ENCODE results near the gene SULF2. TPM values are rescaled to one million over a fixed set of nuclear protein-coding genes. Genes with fewer than 3 reads are reported as not detected.

Gene SULF2
- total and polyA plus RNA-seq, 2 donors: 9.3 to 94.0 TPM

- Histone ChIP-seq H3K4me3 (ENCODE audit: low read length in 2 of 2) (no peak overlapping the region), H3K9me3 (ENCODE audit: control insufficient read depth in 2 of 2, insufficient read depth in 1 of 2, low read length in 1 of 2) (no peaks in the 10 kb centered on the region), H3K36me3 (ENCODE audit: control insufficient read depth in 2 of 2, insufficient read depth in 2 of 2, low read length in 1 of 2) (no peaks in the 10 kb centered on the region), H3K27me3 (ENCODE audit: control insufficient read depth in 2 of 2, insufficient read depth in 1 of 2, low read length in 1 of 2) (no peaks in the 10 kb centered on the region), H3K4me1 (ENCODE audit: control insufficient read depth in 2 of 2, insufficient read depth in 2 of 2, low read length in 2 of 2) (no peaks in the 10 kb centered on the region), H3K27ac (ENCODE audit: low read depth in 1 of 2, low read length in 1 of 2) (no peak overlapping the region)
- 89% methylated on average over 14 of the region's 14 CpGs for WGBS
- DNase-seq (ENCODE audit: low read depth in 6 of 9, low spot score in 9 of 9): no peak
Observed at GRCh38 chr20:47674686-47675085, 110.6 kb downstream of the SULF2 start.

- Histone ChIP-seq H3K27me3 (ENCODE audit: control insufficient read depth in 2 of 2, insufficient read depth in 1 of 2, low read length in 1 of 2) (no peaks in the 10 kb centered on the region), H3K4me1 (ENCODE audit: control insufficient read depth in 2 of 2, insufficient read depth in 2 of 2, low read length in 2 of 2) (no peaks in the 10 kb centered on the region), H3K27ac (ENCODE audit: low read depth in 1 of 2, low read length in 1 of 2) (no peak overlapping the region), H3K4me3 (ENCODE audit: low read length in 2 of 2) (no peak overlapping the region), H3K9me3 (ENCODE audit: control insufficient read depth in 2 of 2, insufficient read depth in 1 of 2, low read length in 1 of 2) (no peaks in the 10 kb centered on the region), H3K36me3 (ENCODE audit: control insufficient read depth in 2 of 2, insufficient read depth in 2 of 2, low read length in 1 of 2) (no peaks in the 10 kb centered on the region)
- DNase-seq (ENCODE audit: low read depth in 6 of 9, low spot score in 9 of 9): no peak
- WGBS: 97% methylated on average over 15 of the region's 15 CpGs
Observed at GRCh38 chr20:47674145-47674544, 111.1 kb downstream of the SULF2 start.

DNA sequence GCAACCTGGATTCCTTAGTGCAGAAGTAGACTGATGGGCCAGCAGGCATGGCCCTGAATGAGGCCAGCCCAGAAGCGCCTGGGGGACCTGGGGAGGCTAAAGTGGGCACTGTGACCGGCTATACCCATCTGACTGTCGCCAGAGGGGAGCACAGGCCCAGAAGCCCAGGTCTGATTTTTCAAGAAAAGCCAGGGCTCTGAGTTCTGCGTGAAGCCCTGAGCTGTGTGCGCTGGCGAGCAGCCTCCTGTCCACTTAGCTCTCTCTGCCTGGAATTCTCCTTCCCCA lies 111.7 kb downstream of the SULF2 start:
- no peak for DNase-seq (ENCODE audit: low read depth in 6 of 9, low spot score in 9 of 9)
- H3K4me3 ChIP-seq (ENCODE audit: low read length in 2 of 2): no peak overlapping the region
- 98% methylated on average over 6 of the region's 6 CpGs for WGBS

DNA sequence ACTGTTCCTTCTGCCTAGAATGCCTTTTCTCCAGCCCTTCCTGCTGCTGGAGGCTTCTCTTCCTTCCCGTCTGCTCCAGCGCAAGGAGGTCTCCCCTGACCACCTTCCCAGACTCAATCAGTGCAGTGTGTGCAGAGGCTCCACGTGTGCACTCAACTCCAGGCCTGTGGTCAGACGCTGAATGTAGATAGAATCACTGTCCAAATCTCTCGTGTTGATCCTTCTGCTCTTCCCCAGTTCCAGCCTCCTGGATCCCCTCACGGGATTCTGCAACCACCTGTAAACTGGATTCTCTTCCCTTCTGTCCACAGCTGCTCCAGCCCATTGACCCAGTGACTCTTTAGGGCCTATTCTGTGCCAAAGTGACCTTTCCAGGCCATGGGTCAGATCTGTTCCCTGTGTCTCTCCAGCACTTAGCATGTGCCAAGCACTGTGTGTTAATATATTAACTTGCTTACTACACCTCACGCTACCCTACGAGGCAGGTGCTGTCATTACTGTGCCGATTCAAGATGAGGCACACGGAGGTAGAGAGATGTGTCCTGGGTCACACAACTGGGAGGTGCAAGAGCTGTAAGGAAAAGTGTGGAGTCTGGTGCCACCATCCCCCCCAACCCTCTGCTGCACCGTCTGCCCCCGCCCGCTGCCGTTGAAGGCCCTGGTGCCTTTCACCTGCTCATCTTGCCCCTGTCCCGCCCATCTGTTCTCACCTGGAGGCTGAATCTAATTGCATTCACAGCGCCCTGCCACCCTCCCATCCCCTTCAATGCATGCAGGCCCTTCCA lies 112.2 kb downstream of the SULF2 start:
- Histone ChIP-seq H3K27ac (ENCODE audit: low read depth in 1 of 2, low read length in 1 of 2) (no peak overlapping the region), H3K4me1 (ENCODE audit: control insufficient read depth in 2 of 2, insufficient read depth in 2 of 2, low read length in 2 of 2) (no peaks in the 10 kb centered on the region), H3K9me3 (ENCODE audit: control insufficient read depth in 2 of 2, insufficient read depth in 1 of 2, low read length in 1 of 2) (no peaks in the 10 kb centered on the region), H3K4me3 (ENCODE audit: low read length in 2 of 2) (no peak overlapping the region), H3K27me3 (ENCODE audit: control insufficient read depth in 2 of 2, insufficient read depth in 1 of 2, low read length in 1 of 2) (no peaks in the 10 kb centered on the region), H3K36me3 (ENCODE audit: control insufficient read depth in 2 of 2, insufficient read depth in 2 of 2, low read length in 1 of 2) (no peaks in the 10 kb centered on the region)
- WGBS: 96% methylated on average over 16 of the region's 16 CpGs
- DNase-seq (ENCODE audit: low read depth in 6 of 9, low spot score in 9 of 9): no peak

More for the DNA sequence above, 111.7 kb downstream of the SULF2 start:
- no peaks in the 10 kb centered on the region for H3K27me3 ChIP-seq (ENCODE audit: control insufficient read depth in 2 of 2, insufficient read depth in 1 of 2, low read length in 1 of 2)
- no peaks in the 10 kb centered on the region for H3K4me1 ChIP-seq (ENCODE audit: control insufficient read depth in 2 of 2, insufficient read depth in 2 of 2, low read length in 2 of 2)
- no peaks in the 10 kb centered on the region for H3K9me3 ChIP-seq (ENCODE audit: control insufficient read depth in 2 of 2, insufficient read depth in 1 of 2, low read length in 1 of 2)
- H3K27ac ChIP-seq (ENCODE audit: low read depth in 1 of 2, low read length in 1 of 2): no peak overlapping the region
- H3K36me3 ChIP-seq (ENCODE audit: control insufficient read depth in 2 of 2, insufficient read depth in 2 of 2, low read length in 1 of 2): no peaks in the 10 kb centered on the region

DNA sequence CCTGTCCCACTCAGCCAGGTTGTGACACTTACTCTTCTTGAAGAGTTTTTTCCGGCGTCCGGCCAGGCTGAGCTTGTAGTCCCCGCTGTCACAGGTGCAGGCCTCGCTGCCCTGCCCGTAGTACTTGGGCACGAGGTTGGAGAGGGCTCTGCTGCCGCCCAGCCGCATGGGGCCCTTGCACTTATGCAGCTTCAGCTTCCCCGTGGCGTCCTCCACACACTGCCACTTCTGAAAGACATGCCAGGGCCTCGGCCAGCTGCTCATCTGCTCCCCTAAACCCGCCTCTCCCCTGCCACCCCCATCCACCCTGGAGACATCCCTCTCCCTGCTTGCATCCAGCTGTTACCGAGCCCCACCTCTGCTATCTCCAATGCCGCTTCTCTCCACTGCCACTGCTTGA lies 113.1 kb downstream of the SULF2 start:
- no peaks in the 10 kb centered on the region for H3K36me3 ChIP-seq (ENCODE audit: control insufficient read depth in 2 of 2, insufficient read depth in 2 of 2, low read length in 1 of 2)
- H3K4me1 ChIP-seq (ENCODE audit: control insufficient read depth in 2 of 2, insufficient read depth in 2 of 2, low read length in 2 of 2): no peaks in the 10 kb centered on the region
- H3K9me3 ChIP-seq (ENCODE audit: control insufficient read depth in 2 of 2, insufficient read depth in 1 of 2, low read length in 1 of 2): no peaks in the 10 kb centered on the region
- WGBS: 96% methylated on average over 15 of the region's 15 CpGs
- no peak overlapping the region for H3K4me3 ChIP-seq (ENCODE audit: low read length in 2 of 2)
- no peak overlapping the region for H3K27ac ChIP-seq (ENCODE audit: low read depth in 1 of 2, low read length in 1 of 2)
- DNase-seq (ENCODE audit: low read depth in 6 of 9, low spot score in 9 of 9): no peak
- H3K27me3 ChIP-seq (ENCODE audit: control insufficient read depth in 2 of 2, insufficient read depth in 1 of 2, low read length in 1 of 2): no peaks in the 10 kb centered on the region

DNA sequence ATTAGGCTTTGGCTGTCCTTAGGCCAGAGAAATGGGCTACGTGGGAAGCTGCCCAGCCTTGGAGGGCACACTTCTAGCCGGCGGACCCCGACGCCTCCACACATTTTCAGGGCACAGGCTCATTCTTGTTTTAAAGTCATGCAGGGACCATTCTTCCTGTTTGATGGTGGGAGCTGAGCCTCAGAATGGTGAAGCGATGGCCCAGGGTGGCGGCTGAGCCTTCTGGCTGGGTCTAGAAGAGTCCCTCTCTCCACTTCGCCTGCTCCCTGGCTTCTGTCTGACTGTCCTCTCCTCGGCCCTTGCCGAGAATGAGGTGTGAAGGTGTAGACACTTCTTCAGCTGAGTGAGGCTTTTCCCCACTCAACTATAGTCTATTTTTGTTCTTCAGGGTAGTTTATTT lies 114.4 kb downstream of the SULF2 start:
- Histone ChIP-seq H3K27me3 (ENCODE audit: control insufficient read depth in 2 of 2, insufficient read depth in 1 of 2, low read length in 1 of 2) (no peaks in the 10 kb centered on the region), H3K4me1 (ENCODE audit: control insufficient read depth in 2 of 2, insufficient read depth in 2 of 2, low read length in 2 of 2) (no peaks in the 10 kb centered on the region), H3K27ac (ENCODE audit: low read depth in 1 of 2, low read length in 1 of 2) (no peak overlapping the region), H3K9me3 (ENCODE audit: control insufficient read depth in 2 of 2, insufficient read depth in 1 of 2, low read length in 1 of 2) (no peaks in the 10 kb centered on the region), H3K36me3 (ENCODE audit: control insufficient read depth in 2 of 2, insufficient read depth in 2 of 2, low read length in 1 of 2) (no peaks in the 10 kb centered on the region), H3K4me3 (ENCODE audit: low read length in 2 of 2) (no peak overlapping the region)
- 98% methylated on average over 10 of the region's 10 CpGs for WGBS
- DNase-seq (ENCODE audit: low read depth in 6 of 9, low spot score in 9 of 9): no peak

DNA sequence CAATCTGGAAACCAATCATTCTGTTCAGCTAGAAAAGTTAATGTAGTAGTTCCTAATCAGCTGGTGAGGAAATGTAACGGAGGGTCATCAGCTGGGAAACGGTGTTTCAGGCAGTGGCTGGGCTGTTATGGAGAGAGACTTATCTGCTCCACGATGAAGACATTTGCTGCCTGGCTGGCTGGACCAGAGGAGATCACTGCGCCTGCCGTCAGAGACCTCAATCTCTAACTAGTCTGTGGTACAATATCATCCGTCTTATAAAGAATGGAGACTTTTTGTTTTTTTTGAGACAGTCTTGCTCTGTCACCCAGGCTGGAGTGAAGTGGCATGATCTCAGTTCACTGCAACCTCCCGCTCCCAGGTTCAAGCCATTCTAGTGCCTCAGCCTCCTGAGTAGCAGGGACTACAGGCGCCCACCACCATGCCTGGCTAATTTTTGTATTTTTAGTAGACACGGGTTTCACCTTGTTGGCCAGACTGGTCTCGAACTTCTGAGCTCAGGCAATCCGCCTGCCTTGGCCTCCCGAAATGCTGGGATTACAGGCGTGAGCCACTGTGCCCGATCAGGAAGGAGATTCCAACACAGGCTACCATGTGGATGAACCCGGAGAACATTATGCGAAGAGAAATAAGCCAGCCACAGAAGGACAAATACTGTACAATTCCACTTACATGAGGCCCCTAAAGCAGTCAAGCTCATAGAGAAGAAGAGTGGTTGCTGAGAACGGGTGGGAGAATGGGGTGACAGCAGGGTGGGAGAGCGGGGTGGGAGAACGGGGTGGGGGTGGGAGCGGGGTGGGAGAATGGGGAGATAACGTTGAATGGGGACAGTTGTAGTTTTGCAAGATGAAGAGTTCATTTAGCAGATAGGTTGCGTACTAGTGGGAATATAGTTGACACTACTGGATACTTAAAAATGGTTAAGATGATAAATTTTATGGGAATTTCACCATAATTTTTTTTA lies 115.1 kb downstream of the SULF2 start:
- Histone ChIP-seq H3K27ac (ENCODE audit: low read depth in 1 of 2, low read length in 1 of 2) (no peak overlapping the region), H3K36me3 (ENCODE audit: control insufficient read depth in 2 of 2, insufficient read depth in 2 of 2, low read length in 1 of 2) (no peaks in the 10 kb centered on the region), H3K9me3 (ENCODE audit: control insufficient read depth in 2 of 2, insufficient read depth in 1 of 2, low read length in 1 of 2) (no peaks in the 10 kb centered on the region), H3K4me3 (ENCODE audit: low read length in 2 of 2) (no peak overlapping the region), H3K27me3 (ENCODE audit: control insufficient read depth in 2 of 2, insufficient read depth in 1 of 2, low read length in 1 of 2) (no peaks in the 10 kb centered on the region), H3K4me1 (ENCODE audit: control insufficient read depth in 2 of 2, insufficient read depth in 2 of 2, low read length in 2 of 2) (no peaks in the 10 kb centered on the region)
- 97% methylated on average over 22 of the region's 22 CpGs for WGBS
- DNase-seq (ENCODE audit: low read depth in 6 of 9, low spot score in 9 of 9): no peak

- no peak for DNase-seq (ENCODE audit: low read depth in 6 of 9, low spot score in 9 of 9)
- H3K9me3 ChIP-seq (ENCODE audit: control insufficient read depth in 2 of 2, insufficient read depth in 1 of 2, low read length in 1 of 2): no peaks in the 10 kb centered on the region
- WGBS: 93% methylated on average over 4 of the region's 4 CpGs
- H3K36me3 ChIP-seq (ENCODE audit: control insufficient read depth in 2 of 2, insufficient read depth in 2 of 2, low read length in 1 of 2): no peaks in the 10 kb centered on the region
- no peaks in the 10 kb centered on the region for H3K27me3 ChIP-seq (ENCODE audit: control insufficient read depth in 2 of 2, insufficient read depth in 1 of 2, low read length in 1 of 2)
- no peaks in the 10 kb centered on the region for H3K4me1 ChIP-seq (ENCODE audit: control insufficient read depth in 2 of 2, insufficient read depth in 2 of 2, low read length in 2 of 2)
- H3K27ac ChIP-seq (ENCODE audit: low read depth in 1 of 2, low read length in 1 of 2): no peak overlapping the region
- no peak overlapping the region for H3K4me3 ChIP-seq (ENCODE audit: low read length in 2 of 2)
Observed at GRCh38 chr20:47669489-47669888, 115.8 kb downstream of the SULF2 start.

GRCh38 chr20:47669152-47669425 lies 116.2 kb downstream of the SULF2 start:
- no peaks in the 10 kb centered on the region for H3K36me3 ChIP-seq (ENCODE audit: control insufficient read depth in 2 of 2, insufficient read depth in 2 of 2, low read length in 1 of 2)
- DNase-seq (ENCODE audit: low read depth in 6 of 9, low spot score in 9 of 9): no peak
- H3K4me1 ChIP-seq (ENCODE audit: control insufficient read depth in 2 of 2, insufficient read depth in 2 of 2, low read length in 2 of 2): no peaks in the 10 kb centered on the region

More at GRCh38 chr20:47669152-47669425, 116.2 kb downstream of the SULF2 start:
- Histone ChIP-seq H3K27ac (ENCODE audit: low read depth in 1 of 2, low read length in 1 of 2) (no peak overlapping the region), H3K27me3 (ENCODE audit: control insufficient read depth in 2 of 2, insufficient read depth in 1 of 2, low read length in 1 of 2) (no peaks in the 10 kb centered on the region), H3K9me3 (ENCODE audit: control insufficient read depth in 2 of 2, insufficient read depth in 1 of 2, low read length in 1 of 2) (no peaks in the 10 kb centered on the region), H3K4me3 (ENCODE audit: low read length in 2 of 2) (no peak overlapping the region)
- WGBS: 98% methylated on average over 8 of the region's 8 CpGs
